Subcutaneous adipose tissue (tissue), 4 donors: ENCODE measurements around the gene WDR7. TPM values are rescaled to one million over a fixed set of nuclear protein-coding genes. Genes with fewer than 3 reads are reported as not detected.

Source experiments
- CTCF ChIP-seq: fragments of 450-650 bp; IDR thresholded peaks from one replicate; pipeline ENCODE4 v1.5.1; 2016; ENCODE audit warnings: low read depth, mild to moderate bottlenecking, control low read depth, antibody characterized with exemption, moderate library complexity
- total RNA-seq, 4 donors: library from RNA; depleted of rRNA; stranded (reverse); fragments of >200 nt; gene quantifications; one replicate each; pipeline ENCODE4 v1.1.0, GENCODE V29; 2016

Gene WDR7
- total RNA-seq, 4 donors from 2014 or later: 28.7 to 46.1 (median 37.4) TPM

- no peak for TF ChIP-seq CTCF
Measured at GRCh38 chr18:56709463-56709862, 58.3 kb downstream of the WDR7 start.

- TF ChIP-seq CTCF: no peak
Measured at GRCh38 chr18:56711708-56712445, 60.7 kb downstream of the WDR7 start.

- TF ChIP-seq CTCF: no peak
Measured at GRCh38 chr18:56712761-56713160, 61.6 kb downstream of the WDR7 start.

GRCh38 chr18:56715121-56715520, 64.0 kb downstream of the WDR7 start:
- no peak for TF ChIP-seq CTCF

GRCh38 chr18:56716692-56717146, 65.6 kb downstream of the WDR7 start:
- no peak for TF ChIP-seq CTCF

- no peak for TF ChIP-seq CTCF
Measured at GRCh38 chr18:56721031-56721430, 69.9 kb downstream of the WDR7 start.

GRCh38 chr18:56721491-56721890, 70.3 kb downstream of the WDR7 start:
- TF ChIP-seq CTCF: no peak
